CD4-positive, CD25-positive, alpha-beta regulatory T cell (primary cell): ENCODE data around the gene KDM4B. TPM values are rescaled to one million over a fixed set of nuclear protein-coding genes. Genes with fewer than 3 reads are reported as not detected.
"Not testable (repeated sequence)": the region's sequence is repeated elsewhere in the genome, so short reads cannot be mapped to it uniquely, and the experiment has no call there.

Experiments used
- ATAC-seq, 2 donors: fragments of 150-1000 bp; cut with Tn5 transposase; one replicate each; pipeline ENCODE4 v1.10.0; 2021; ENCODE audit warnings: low read depth in 2 of 2, moderate number of reproducible peaks in 2 of 2, moderate library complexity in 1 of 2
- DNase-seq, 3 donors: peaks; one replicate each; pipeline versions ENCODE4 v3.0.0 to v3.0.0-alpha.2; 2012 to 2022; ENCODE audit warnings: mixed read lengths in 1 of 3
- H3K27ac ChIP-seq: one replicate; pipeline ENCODE4 v1.7.0; 2013; ENCODE audit warnings: mild to moderate bottlenecking, low read length; ENCODE audit not compliant: insufficient read depth, poor library complexity, severe bottlenecking
- H3K27me3 ChIP-seq: one replicate; pipeline ENCODE4 v1.7.0; 2013; ENCODE audit warnings: low read length; ENCODE audit not compliant: control insufficient read depth, insufficient read depth
- H3K36me3 ChIP-seq: one replicate; pipeline ENCODE4 v1.7.0; 2013; ENCODE audit warnings: mild to moderate bottlenecking, low read length, moderate library complexity; ENCODE audit not compliant: control insufficient read depth, insufficient read depth
- H3K4me1 ChIP-seq: 2 replicates; pipeline ENCODE4 v1.7.0; 2013; ENCODE audit warnings: mild to moderate bottlenecking, low read length; ENCODE audit not compliant: insufficient read depth, control insufficient read depth, poor library complexity, severe bottlenecking
- H3K4me3 ChIP-seq: one replicate; pipeline ENCODE4 v1.7.0; 2013; ENCODE audit warnings: low read depth, mild to moderate bottlenecking, low read length, moderate library complexity
- H3K9me3 ChIP-seq, 2 experiments: 1 replicate in 1 of 2; 2 replicates in 1 of 2; pipeline ENCODE4 v1.7.0; 2013; ENCODE audit warnings: low read length in 2 of 2, mild to moderate bottlenecking in 1 of 2, moderate library complexity in 1 of 2; ENCODE audit not compliant: control insufficient read depth in 2 of 2
- H3K27ac Mint-ChIP-seq, 3 donors: one replicate each; pipeline ENCODE4 v1.8.0; 2020 to 2022; ENCODE audit warnings: mild to moderate bottlenecking in 3 of 3, mixed read lengths in 3 of 3, moderate library complexity in 2 of 3
- H3K27me3 Mint-ChIP-seq: one replicate; pipeline ENCODE4 v1.8.0; 2022; ENCODE audit warnings: mild to moderate bottlenecking, mixed read lengths
- H3K36me3 Mint-ChIP-seq: one replicate; pipeline ENCODE4 v1.8.0; 2020; ENCODE audit warnings: mixed read lengths
- H3K4me1 Mint-ChIP-seq, 4 donors: one replicate each; pipeline ENCODE4 v1.8.0; 2020 to 2022; ENCODE audit warnings: mixed read lengths in 4 of 4, mild to moderate bottlenecking in 1 of 4
- H3K4me3 Mint-ChIP-seq, 4 donors: one replicate each; pipeline ENCODE4 v1.8.0; 2020 to 2022; ENCODE audit warnings: mild to moderate bottlenecking in 4 of 4, mixed read lengths in 4 of 4, moderate library complexity in 3 of 4
- H3K9me3 Mint-ChIP-seq, 7 donors: one replicate each; pipeline ENCODE4 v1.8.0; 2020 to 2022; ENCODE audit warnings: mixed read lengths in 7 of 7, mild to moderate bottlenecking in 3 of 7, moderate library complexity in 2 of 7
- polyA plus RNA-seq, 4 donors: library from polyadenylated mRNA; unstranded; fragments of 300-500 nt; fragmentation: Illumina TruSeq; gene quantifications; one replicate each; pipeline ENCODE4 v1.2.3, GENCODE V29; 2021
- total RNA-seq: library from RNA; stranded (reverse); gene quantifications from one replicate; pipeline ENCODE4 v1.2.3, GENCODE V29; 2022

The KDM4B gene
- total and polyA plus RNA-seq, 5 donors from 2014 or later, result 6.3 to 70.0 (median 8.6) TPM

DNA sequence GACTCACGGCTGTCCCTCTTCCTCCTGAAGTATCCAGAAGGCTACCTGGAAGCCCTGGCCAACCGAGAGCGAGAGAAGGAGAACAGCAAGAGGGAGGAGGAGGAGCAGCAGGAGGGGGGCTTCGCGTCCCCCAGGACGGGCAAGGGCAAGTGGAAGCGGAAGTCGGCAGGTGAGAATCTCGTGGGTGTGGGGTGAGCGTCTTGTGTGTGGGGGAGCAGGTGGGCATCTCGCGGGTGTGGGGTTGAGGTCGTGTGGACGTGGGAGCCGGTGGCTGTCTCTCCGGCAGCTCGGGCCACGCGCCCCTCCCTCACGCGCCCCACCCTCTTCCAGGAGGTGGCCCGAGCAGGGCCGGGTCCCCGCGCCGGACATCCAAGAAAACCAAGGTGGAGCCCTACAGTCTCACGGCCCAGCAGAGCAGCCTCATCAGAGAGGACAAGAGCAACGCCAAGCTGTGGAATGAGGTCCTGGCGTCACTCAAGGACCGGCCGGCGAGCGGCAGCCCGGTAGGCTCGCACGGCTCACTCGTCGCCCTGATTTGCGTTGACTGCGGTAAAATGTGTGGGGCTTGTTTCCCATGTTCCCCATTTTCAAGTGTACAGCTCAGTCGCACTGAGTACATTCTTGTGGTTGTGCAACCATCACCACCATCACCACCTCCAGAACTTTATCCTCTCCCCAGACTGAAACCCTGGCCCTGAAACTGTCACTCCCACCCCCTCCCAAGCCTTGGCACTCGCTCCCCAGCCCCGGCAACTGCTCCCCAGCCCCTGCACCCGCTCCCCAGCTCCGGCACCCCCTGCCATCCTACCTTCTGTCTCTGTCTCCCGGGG is 14.4 kb upstream of the KDM4B start:
- H3K9me3 ChIP-seq, ATAC-seq, H3K4me1 Mint-ChIP-seq, H3K9me3 Mint-ChIP-seq, H3K27ac Mint-ChIP-seq, H3K4me3 Mint-ChIP-seq, H3K4me3 ChIP-seq, H3K4me1 ChIP-seq, H3K36me3 ChIP-seq, DNase-seq, H3K27me3 Mint-ChIP-seq, H3K27me3 ChIP-seq, H3K27ac ChIP-seq, H3K36me3 Mint-ChIP-seq: not testable (repeated sequence)

DNA sequence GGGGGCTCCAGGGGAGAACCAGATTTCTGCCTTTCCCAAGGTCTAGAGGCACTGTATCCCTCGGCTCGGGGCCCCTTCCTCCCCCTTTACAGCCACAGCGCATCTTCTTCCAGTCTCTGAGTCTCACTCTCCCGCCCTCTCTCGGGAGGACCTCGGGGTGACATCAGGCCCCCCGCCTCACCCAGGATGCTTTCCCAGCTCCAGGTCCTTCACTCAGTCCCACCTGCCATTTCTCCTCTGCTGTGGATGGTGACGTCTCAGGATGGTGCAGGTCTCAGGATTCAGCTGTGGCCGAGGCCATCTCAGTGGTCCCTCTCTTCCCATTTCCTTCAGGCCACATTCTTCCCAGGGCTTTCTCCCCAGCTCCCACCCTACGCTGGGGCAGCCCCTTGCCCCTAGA is 13.6 kb upstream of the KDM4B start:
- Histone ChIP-seq H3K36me3 (no peaks in the 10 kb centered on the region), H3K4me1 (no peaks in the 10 kb centered on the region), H3K4me3 (no peak overlapping the region), H3K27ac (no peak overlapping the region), H3K9me3 (no peaks in the 10 kb centered on the region), H3K27me3 (no peaks in the 10 kb centered on the region)
- H3K36me3 Mint-ChIP-seq, result peaks cover 3% of the 10 kb centered on the region
- ATAC-seq, result no peak
- H3K4me3 Mint-ChIP-seq, result no peak overlapping the region
- H3K27ac Mint-ChIP-seq, result no peak overlapping the region
- H3K9me3 Mint-ChIP-seq, result no peaks in the 10 kb centered on the region
- no peaks in the 10 kb centered on the region for H3K27me3 Mint-ChIP-seq
- H3K4me1 Mint-ChIP-seq, result peaks cover 0 to 3% (median 0%) of the 10 kb centered on the region in 4 donors
- no peak for DNase-seq

DNA sequence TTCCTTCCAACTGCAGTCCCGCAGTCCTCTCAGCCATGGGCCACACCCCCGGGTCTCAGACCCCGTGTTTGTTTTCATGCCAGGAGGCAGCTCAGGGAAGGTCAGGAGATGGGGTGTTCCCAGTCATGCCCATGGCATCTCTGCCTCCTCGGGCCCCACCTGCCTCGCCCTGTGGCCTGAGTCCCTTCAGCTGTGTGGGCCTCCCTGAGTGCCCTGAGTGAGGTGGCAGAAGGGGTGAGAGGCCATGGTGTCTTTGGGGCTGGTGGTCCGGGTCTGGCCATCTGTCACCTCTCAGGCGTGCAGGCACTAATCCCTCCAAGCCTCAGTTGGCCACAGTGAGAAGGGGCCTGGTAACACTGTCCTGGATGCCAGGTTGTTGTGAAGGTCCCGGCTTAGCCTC is 10.9 kb upstream of the KDM4B start:
- H3K4me1 Mint-ChIP-seq, result no peaks in the 10 kb centered on the region
- H3K27ac ChIP-seq, result no peak overlapping the region

DNA sequence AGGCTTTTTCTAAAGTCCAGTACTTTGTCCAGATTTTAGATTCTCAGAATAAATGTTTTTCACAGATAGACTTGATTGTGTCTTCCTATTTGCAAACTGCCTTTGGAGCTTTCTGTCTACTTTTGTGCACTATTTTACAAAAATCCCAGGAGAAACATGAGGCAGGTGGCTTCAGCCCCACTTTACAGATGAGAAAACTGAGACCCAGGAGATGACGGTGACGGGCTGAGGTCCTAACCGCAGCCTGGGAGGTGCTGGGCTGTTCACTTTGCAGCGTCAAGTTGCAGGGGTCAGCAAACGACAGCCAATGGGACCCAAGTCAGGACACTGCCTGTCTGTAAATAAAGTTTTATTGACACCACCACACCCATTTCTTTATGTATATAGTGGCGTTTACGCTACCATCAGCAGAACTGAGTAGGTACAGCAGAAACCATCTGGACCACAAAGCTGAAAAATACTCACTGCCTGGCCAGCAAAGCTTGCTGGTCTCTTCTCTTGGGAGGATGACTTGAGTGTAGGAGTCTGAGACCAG is 6.8 kb upstream of the KDM4B start:
- H3K27me3 ChIP-seq, result no peaks in the 10 kb centered on the region
- Mint-ChIP-seq H3K4me1 (peaks cover 0 to 7% (median 0%) of the 10 kb centered on the region in 4 donors), H3K36me3 (no peaks in the 10 kb centered on the region), H3K4me3 (no peak overlapping the region), H3K27me3 (no peaks in the 10 kb centered on the region), H3K9me3 (no peaks in the 10 kb centered on the region), H3K27ac (peak overlapping the region in 1 of 3 donors; percentile 29)
- no peak overlapping the region for H3K27ac ChIP-seq
- no peak for DNase-seq
- no peaks in the 10 kb centered on the region for H3K36me3 ChIP-seq
- ATAC-seq, result no peak
- H3K4me3 ChIP-seq, result no peak overlapping the region
- H3K9me3 ChIP-seq, result no peaks in the 10 kb centered on the region
- H3K4me1 ChIP-seq, result no peaks in the 10 kb centered on the region

More for the DNA sequence above, 10.9 kb upstream of the KDM4B start:
- Mint-ChIP-seq H3K27me3 (no peaks in the 10 kb centered on the region), H3K9me3 (no peaks in the 10 kb centered on the region), H3K4me3 (no peak overlapping the region), H3K27ac (no peak overlapping the region), H3K36me3 (no peaks in the 10 kb centered on the region)
- no peak for ATAC-seq
- H3K4me1 ChIP-seq, result no peaks in the 10 kb centered on the region
- DNase-seq, result no peak
- H3K36me3 ChIP-seq, result no peaks in the 10 kb centered on the region
- H3K9me3 ChIP-seq, result no peaks in the 10 kb centered on the region
- no peak overlapping the region for H3K4me3 ChIP-seq
- H3K27me3 ChIP-seq, result no peaks in the 10 kb centered on the region

DNA sequence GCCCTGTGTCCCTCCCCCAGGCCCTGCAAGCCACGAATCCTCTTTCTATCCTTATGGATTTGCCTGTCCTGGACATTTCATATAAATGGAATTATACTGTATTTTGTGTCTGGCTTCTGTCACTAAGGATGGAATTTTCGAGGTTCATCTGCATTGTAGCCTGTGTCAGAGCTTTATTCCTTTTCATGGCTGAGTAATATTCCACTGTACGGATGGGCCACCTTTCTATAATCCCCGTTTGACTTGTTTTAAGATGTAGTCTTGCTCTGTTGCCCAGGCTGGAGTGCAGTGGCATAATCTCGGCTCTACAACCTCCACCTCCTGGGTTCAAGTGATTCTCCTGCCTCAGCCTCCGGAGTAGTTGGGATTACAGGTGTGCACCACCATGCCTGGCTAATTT is 3.9 kb upstream of the KDM4B start:
- no peaks in the 10 kb centered on the region for H3K9me3 ChIP-seq
- Mint-ChIP-seq H3K27me3 (no peaks in the 10 kb centered on the region), H3K4me1 (peaks cover 4 to 19% (median 11%) of the 10 kb centered on the region in 4 donors), H3K4me3 (no peak overlapping the region), H3K9me3 (no peaks in the 10 kb centered on the region), H3K27ac (no peak overlapping the region), H3K36me3 (no peaks in the 10 kb centered on the region)
- no peak overlapping the region for H3K27ac ChIP-seq
- DNase-seq, result no peak
- H3K4me1 ChIP-seq, result peaks cover 7% of the 10 kb centered on the region
- H3K4me3 ChIP-seq, result no peak overlapping the region
- H3K27me3 ChIP-seq, result no peaks in the 10 kb centered on the region
- ATAC-seq, result no peak
- no peaks in the 10 kb centered on the region for H3K36me3 ChIP-seq

DNA sequence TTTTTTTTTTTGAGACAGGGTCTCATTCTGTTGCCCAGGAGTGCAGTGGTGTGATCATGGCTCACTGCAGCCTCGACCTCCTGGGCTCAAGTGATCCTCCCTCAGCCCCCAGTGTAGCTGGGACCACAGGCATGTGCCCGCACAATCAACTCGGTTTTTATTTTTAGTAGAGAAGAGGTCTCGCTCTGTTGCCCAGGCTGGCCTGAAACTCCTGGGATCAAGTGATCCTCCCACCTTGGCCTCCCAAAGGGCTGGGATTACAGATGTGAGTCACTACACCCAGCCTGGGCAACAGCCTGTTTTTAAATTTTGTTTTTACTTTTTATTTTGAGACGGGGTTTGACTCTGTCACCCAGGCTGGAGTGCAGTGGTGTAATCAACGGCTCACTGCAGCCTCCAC is 2.3 kb upstream of the KDM4B start:
- Histone ChIP-seq H3K36me3 (no peaks in the 10 kb centered on the region), H3K4me1 (peaks cover 23% of the 10 kb centered on the region), H3K27me3 (no peaks in the 10 kb centered on the region), H3K27ac (no peak overlapping the region), H3K9me3 (no peaks in the 10 kb centered on the region), H3K4me3 (no peak overlapping the region)
- Mint-ChIP-seq H3K36me3 (no peaks in the 10 kb centered on the region), H3K27me3 (no peaks in the 10 kb centered on the region), H3K27ac (no peak overlapping the region), H3K4me1 (peaks cover 18 to 34% (median 24%) of the 10 kb centered on the region in 4 donors), H3K4me3 (peak overlapping the region in 1 of 4 donors; percentile 24), H3K9me3 (no peaks in the 10 kb centered on the region)
- ATAC-seq (no peak), DNase-seq (no peak)

DNA sequence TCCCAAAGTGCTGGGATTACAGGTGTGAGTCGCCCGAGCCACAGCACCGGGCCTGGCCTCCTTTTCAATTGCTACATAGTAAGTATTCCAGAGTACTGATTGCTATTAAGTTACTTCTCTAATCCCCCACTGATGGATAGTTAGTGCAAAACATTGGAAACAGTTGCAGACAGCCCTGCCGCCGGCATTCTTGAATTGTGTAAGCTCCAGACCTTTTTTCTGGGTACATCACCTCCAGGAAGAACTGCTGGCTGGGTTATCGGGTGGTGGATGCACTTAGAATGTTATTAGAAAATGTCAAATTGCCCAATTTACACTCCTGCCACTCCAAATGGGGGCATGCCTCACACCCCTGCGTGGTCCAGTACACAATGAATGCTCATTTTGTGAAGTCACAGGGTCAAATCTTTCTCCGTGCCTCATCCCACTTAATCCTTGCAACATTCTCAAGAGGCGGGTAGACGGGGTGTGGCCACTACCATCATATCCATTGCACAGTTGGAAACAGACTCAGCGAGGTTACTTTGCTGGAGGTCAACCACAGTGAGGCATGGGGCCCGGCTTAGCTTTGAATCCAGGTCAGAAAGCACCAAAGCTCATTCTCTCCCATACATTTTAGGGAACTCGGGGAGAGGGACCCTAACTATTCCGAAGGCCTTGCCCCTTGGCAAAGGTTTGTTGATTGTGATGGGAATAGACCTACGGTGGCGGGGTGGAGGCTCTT is 1.0 kb upstream of the KDM4B start:
- Histone ChIP-seq H3K27ac (peak overlapping the region; percentile 67), H3K36me3 (no peaks in the 10 kb centered on the region), H3K9me3 (no peaks in the 10 kb centered on the region), H3K4me3 (peak overlapping the region; percentile 68), H3K27me3 (no peaks in the 10 kb centered on the region), H3K4me1 (peaks cover 29% of the 10 kb centered on the region)
- H3K27ac Mint-ChIP-seq, result peak overlapping the region; percentile 92 to 95 (median 95)
- DNase-seq (no peak), ATAC-seq (no peak)
- H3K9me3 Mint-ChIP-seq, result no peaks in the 10 kb centered on the region
- no peaks in the 10 kb centered on the region for H3K27me3 Mint-ChIP-seq
- no peaks in the 10 kb centered on the region for H3K36me3 Mint-ChIP-seq
- peak overlapping the region in 3 of 4 donors; percentile 82 to 93 (median 87) for H3K4me3 Mint-ChIP-seq
- H3K4me1 Mint-ChIP-seq, result peaks cover 18 to 40% (median 26%) of the 10 kb centered on the region in 4 donors
